ENCODE measurements around the gene GOLM1.

GOLM1 gene

GRCh38 chr9:86046930-86047341 lies 52.4 kb downstream of the GOLM1 start:
- Histone ChIP-seq H3K27ac (ENCODE audit: low read length) (no peak overlapping the region), H2AFZ (ENCODE audit: low read depth, low read length) (no peak overlapping the region), H3K4me3 (ENCODE audit: low read length) (no peak overlapping the region), H3K9me3 (ENCODE audit: insufficient read depth, low read length) (no peaks in the 10 kb centered on the region), H4K20me1 (ENCODE audit: insufficient read depth, low read length) (no peaks in the 10 kb centered on the region), H3K4me1 (ENCODE audit: low read length) (no peaks in the 10 kb centered on the region), H3K79me2 (ENCODE audit: low read length) (no peaks in the 10 kb centered on the region), H3K4me2 (ENCODE audit: low read length) (no peak overlapping the region), H3K27me3 (ENCODE audit: low read depth, low read length) (no peaks in the 10 kb centered on the region), H3K36me3 (replicated peaks; ENCODE audit: low read depth, low read length) (no peaks in the 10 kb centered on the region), H3K9ac (ENCODE audit: low read length) (no peak overlapping the region)
- TF ChIP-seq CTCF (IDR thresholded peaks at IDR 0.05; ENCODE audit: low read depth, low read length), result no peak
- TF ChIP-seq EZH2phosphoT487 (IDR thresholded peaks at IDR 0.05; ENCODE audit: low read depth), result no peak

GRCh38 chr9:86046071-86046636 lies 53.2 kb downstream of the GOLM1 start:
- Histone ChIP-seq H4K20me1 (ENCODE audit: insufficient read depth, low read length) (no peaks in the 10 kb centered on the region), H2AFZ (ENCODE audit: low read depth, low read length) (no peak overlapping the region), H3K4me2 (ENCODE audit: low read length) (no peak overlapping the region), H3K4me1 (ENCODE audit: low read length) (no peaks in the 10 kb centered on the region), H3K27me3 (ENCODE audit: low read depth, low read length) (no peaks in the 10 kb centered on the region), H3K36me3 (replicated peaks; ENCODE audit: low read depth, low read length) (no peaks in the 10 kb centered on the region), H3K9ac (ENCODE audit: low read length) (no peak overlapping the region), H3K27ac (ENCODE audit: low read length) (no peak overlapping the region), H3K4me3 (ENCODE audit: low read length) (no peak overlapping the region), H3K79me2 (ENCODE audit: low read length) (no peaks in the 10 kb centered on the region), H3K9me3 (ENCODE audit: insufficient read depth, low read length) (no peaks in the 10 kb centered on the region)
- no peak for TF ChIP-seq CTCF (IDR thresholded peaks at IDR 0.05; ENCODE audit: low read depth, low read length)
- no peak for TF ChIP-seq EZH2phosphoT487 (IDR thresholded peaks at IDR 0.05; ENCODE audit: low read depth)

GRCh38 chr9:86045654-86046053 lies 53.7 kb downstream of the GOLM1 start:
- Histone ChIP-seq H3K4me3 (ENCODE audit: low read length) (no peak overlapping the region), H4K20me1 (ENCODE audit: insufficient read depth, low read length) (no peaks in the 10 kb centered on the region), H3K36me3 (replicated peaks; ENCODE audit: low read depth, low read length) (no peaks in the 10 kb centered on the region), H3K9ac (ENCODE audit: low read length) (no peak overlapping the region), H3K4me2 (ENCODE audit: low read length) (no peak overlapping the region), H3K27ac (ENCODE audit: low read length) (no peak overlapping the region), H2AFZ (ENCODE audit: low read depth, low read length) (no peak overlapping the region), H3K27me3 (ENCODE audit: low read depth, low read length) (no peaks in the 10 kb centered on the region), H3K4me1 (ENCODE audit: low read length) (no peaks in the 10 kb centered on the region), H3K9me3 (ENCODE audit: insufficient read depth, low read length) (no peaks in the 10 kb centered on the region), H3K79me2 (ENCODE audit: low read length) (no peaks in the 10 kb centered on the region)
- TF ChIP-seq CTCF (IDR thresholded peaks at IDR 0.05; ENCODE audit: low read depth, low read length), result no peak
- no peak for TF ChIP-seq EZH2phosphoT487 (IDR thresholded peaks at IDR 0.05; ENCODE audit: low read depth)

GRCh38 chr9:86043999-86044398 lies 55.4 kb downstream of the GOLM1 start:
- no peaks in the 10 kb centered on the region for H3K4me1 ChIP-seq (ENCODE audit: low read length)
- no peak overlapping the region for H3K4me2 ChIP-seq (ENCODE audit: low read length)
- no peaks in the 10 kb centered on the region for H3K36me3 ChIP-seq (replicated peaks; ENCODE audit: low read depth, low read length)
- no peaks in the 10 kb centered on the region for H3K27me3 ChIP-seq (ENCODE audit: low read depth, low read length)
- no peaks in the 10 kb centered on the region for H4K20me1 ChIP-seq (ENCODE audit: insufficient read depth, low read length)
- H3K27ac ChIP-seq (ENCODE audit: low read length), result no peak overlapping the region
- peak; percentile 48 for TF ChIP-seq CTCF (IDR thresholded peaks at IDR 0.05; ENCODE audit: low read depth, low read length)
- no peak for TF ChIP-seq EZH2phosphoT487 (IDR thresholded peaks at IDR 0.05; ENCODE audit: low read depth)
- H3K9me3 ChIP-seq (ENCODE audit: insufficient read depth, low read length), result no peaks in the 10 kb centered on the region
- H3K4me3 ChIP-seq (ENCODE audit: low read length), result no peak overlapping the region
- no peak overlapping the region for H2AFZ ChIP-seq (ENCODE audit: low read depth, low read length)
- H3K9ac ChIP-seq (ENCODE audit: low read length), result no peak overlapping the region
- H3K79me2 ChIP-seq (ENCODE audit: low read length), result no peaks in the 10 kb centered on the region
